SU-DHL-6 (cell line): ENCODE measurements around the gene VDAC1.

Source experiments
- EZH2phosphoT487 ChIP-seq: fragments of 200-600 bp; sonication (generic), shearing (Covaris generic); conservative IDR thresholded peaks from 2 replicates; pipeline ENCODE4 v1.6.1; 2018; ENCODE audit warnings: mild to moderate bottlenecking, antibody characterized with exemption, low read length, moderate library complexity, mixed read lengths
- TF ChIP-seq, protein P1 (sequence below): fragments of 200-600 bp; sonication (generic); IDR thresholded peaks from one replicate; pipeline ENCODE4 v1.5.1; 2017; ENCODE audit warnings: antibody characterized with exemption, mild to moderate bottlenecking, low read length, moderate library complexity; ENCODE audit not compliant: insufficient read depth, poor library complexity, severe bottlenecking

GRCh38 chr5:133950821-133951612 lies 53.8 kb downstream of the VDAC1 start:
- TF ChIP-seq, protein P1, sequence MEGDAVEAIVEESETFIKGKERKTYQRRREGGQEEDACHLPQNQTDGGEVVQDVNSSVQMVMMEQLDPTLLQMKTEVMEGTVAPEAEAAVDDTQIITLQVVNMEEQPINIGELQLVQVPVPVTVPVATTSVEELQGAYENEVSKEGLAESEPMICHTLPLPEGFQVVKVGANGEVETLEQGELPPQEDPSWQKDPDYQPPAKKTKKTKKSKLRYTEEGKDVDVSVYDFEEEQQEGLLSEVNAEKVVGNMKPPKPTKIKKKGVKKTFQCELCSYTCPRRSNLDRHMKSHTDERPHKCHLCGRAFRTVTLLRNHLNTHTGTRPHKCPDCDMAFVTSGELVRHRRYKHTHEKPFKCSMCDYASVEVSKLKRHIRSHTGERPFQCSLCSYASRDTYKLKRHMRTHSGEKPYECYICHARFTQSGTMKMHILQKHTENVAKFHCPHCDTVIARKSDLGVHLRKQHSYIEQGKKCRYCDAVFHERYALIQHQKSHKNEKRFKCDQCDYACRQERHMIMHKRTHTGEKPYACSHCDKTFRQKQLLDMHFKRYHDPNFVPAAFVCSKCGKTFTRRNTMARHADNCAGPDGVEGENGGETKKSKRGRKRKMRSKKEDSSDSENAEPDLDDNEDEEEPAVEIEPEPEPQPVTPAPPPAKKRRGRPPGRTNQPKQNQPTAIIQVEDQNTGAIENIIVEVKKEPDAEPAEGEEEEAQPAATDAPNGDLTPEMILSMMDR: no peak
- TF ChIP-seq EZH2phosphoT487: no peak
